Endodermal cell (in vitro differentiated cells): ENCODE results near the gene BLOC1S1. TPM values are rescaled to one million over a fixed set of nuclear protein-coding genes. Genes with fewer than 3 reads are reported as not detected.

Experiments used
- DNase-seq: peaks from one replicate; pipeline ENCODE4 v3.0.0-alpha.2; 2017
- H3K27ac ChIP-seq: 2 replicates; pipeline ENCODE4 v1.5.1; 2013; ENCODE audit warnings: mild to moderate bottlenecking, low read depth, low read length, moderate library complexity
- H3K27me3 ChIP-seq: 2 replicates; pipeline ENCODE4 v1.6.1; 2013; ENCODE audit warnings: mild to moderate bottlenecking, low read length, moderate library complexity; ENCODE audit not compliant: insufficient read depth, control insufficient read depth, poor library complexity, severe bottlenecking
- H3K36me3 ChIP-seq: 2 replicates; pipeline ENCODE4 v1.7.0; 2013; ENCODE audit warnings: mild to moderate bottlenecking, low read length, moderate library complexity; ENCODE audit not compliant: control insufficient read depth, insufficient read depth
- H3K4me1 ChIP-seq: one replicate; pipeline ENCODE4 v1.7.0; 2013; ENCODE audit warnings: low read length; ENCODE audit not compliant: control insufficient read depth, insufficient read depth
- H3K4me3 ChIP-seq: 2 replicates; pipeline ENCODE4 v1.5.1; 2013; ENCODE audit warnings: mild to moderate bottlenecking, low read length, moderate library complexity
- H3K9ac ChIP-seq: 2 replicates; pipeline ENCODE4 v1.6.1; 2013; ENCODE audit warnings: mild to moderate bottlenecking, low read length, moderate library complexity; ENCODE audit not compliant: poor library complexity, severe bottlenecking; ENCODE audit errors: extremely low read depth
- H3K9me3 ChIP-seq: 2 replicates; pipeline ENCODE4 v1.6.1; 2013; ENCODE audit warnings: mild to moderate bottlenecking, low read length, moderate library complexity; ENCODE audit not compliant: control insufficient read depth
- H3K27ac Mint-ChIP-seq: 2 replicates; pipeline ENCODE4 v1.8.0; 2020; ENCODE audit warnings: mixed read lengths
- H3K27me3 Mint-ChIP-seq: 2 replicates; pipeline ENCODE4 v1.8.0; 2021; ENCODE audit warnings: mild to moderate bottlenecking, mixed read lengths; ENCODE audit not compliant: insufficient read depth
- H3K36me3 Mint-ChIP-seq: 2 replicates; pipeline ENCODE4 v1.8.0; 2020; ENCODE audit warnings: low read depth, mixed read lengths
- H3K4me1 Mint-ChIP-seq: 2 replicates; pipeline ENCODE4 v1.8.0; 2020; ENCODE audit warnings: mixed read lengths
- H3K4me3 Mint-ChIP-seq: 2 replicates; pipeline ENCODE4 v1.8.0; 2020; ENCODE audit warnings: mild to moderate bottlenecking, moderate library complexity, mixed read lengths
- H3K9me3 Mint-ChIP-seq: 2 replicates; pipeline ENCODE4 v1.8.0; 2020; ENCODE audit warnings: mild to moderate bottlenecking, mixed read lengths
- CTCF ChIP-seq: fragments of 200-600 bp; sonication (generic); conservative IDR thresholded peaks from 2 replicates; pipeline ENCODE4 v1.5.0; 2021; ENCODE audit warnings: antibody characterized with exemption, mild to moderate bottlenecking
- WGBS, 2 experiments: methylation state at CpG; one replicate each; pipeline versions ENCODE4 v1.1.5 to v1.1.7; 2013; ENCODE audit warnings: missing lambda C conversion rate in 2 of 2, mixed read lengths in 1 of 2; ENCODE audit not compliant: insufficient coverage in 1 of 2, insufficient read length in 1 of 2; 5-methylcytosine and 5-hydroxymethylcytosine counted together
- total RNA-seq, 2 donors: library from RNA; stranded (reverse); fragmentation: NEBNext Ultra II Directional in 1 of 2; extraction: Animal tissue kit (Norgen Biotek cat#: 25700) in 1 of 2; gene quantifications; 2 replicates in 1 of 2; 3 replicates in 1 of 2; pipeline ENCODE4 v1.2.1, GENCODE V29; 2021

The BLOC1S1 gene
- total RNA-seq, 2 donors from 2014 or later, result 95.1 to 102 TPM

GRCh38 chr12:55742719-55743405, 27.0 kb downstream of the BLOC1S1 start, which contains the start of gene GDF11:
Gene GDF11 (plus strand): TSS chr12:55743122. CDS start chr12:55743317, 195 bp downstream.
- H3K9me3 Mint-ChIP-seq, result no peaks in the 10 kb centered on the region
- 1 to 4% methylated on average over 3 to 26 of the region's 53 CpGs for WGBS, 2 experiments
- H3K4me1 ChIP-seq, result peaks cover 5% of the 10 kb centered on the region
- H3K27me3 ChIP-seq, result no peaks in the 10 kb centered on the region
- TF ChIP-seq CTCF, result no peak
- peaks cover 49% of the 10 kb centered on the region for H3K4me1 Mint-ChIP-seq
- peak within 1 kb of the TSS; percentile 94 for H3K27ac ChIP-seq
- H3K9me3 ChIP-seq, result no peaks in the 10 kb centered on the region
- H3K36me3 Mint-ChIP-seq, result peaks cover 8% of the 10 kb centered on the region
- peak; percentile 95 for DNase-seq
- peak within 1 kb of the TSS; percentile 71 for H3K9ac ChIP-seq
- peak within 1 kb of the TSS; percentile 96 for H3K4me3 ChIP-seq
- no peaks in the 10 kb centered on the region for H3K27me3 Mint-ChIP-seq
- peak within 1 kb of the TSS; percentile 92 for H3K4me3 Mint-ChIP-seq
- peaks cover 12% of the 10 kb centered on the region for H3K36me3 ChIP-seq
- H3K27ac Mint-ChIP-seq, result peak within 1 kb of the TSS; percentile 89

GRCh38 chr12:55743406-55744339, 27.8 kb downstream of the BLOC1S1 start:
- Mint-ChIP-seq H3K9me3 (no peaks in the 10 kb centered on the region), H3K4me1 (peaks cover 47% of the 10 kb centered on the region), H3K27ac (peak overlapping the region; percentile 89), H3K36me3 (peaks cover 12% of the 10 kb centered on the region), H3K4me3 (peak overlapping the region; percentile 92), H3K27me3 (no peaks in the 10 kb centered on the region)
- peak overlapping the region; percentile 34 for H3K27ac ChIP-seq
- peaks cover 5% of the 10 kb centered on the region for H3K4me1 ChIP-seq
- peaks cover 20% of the 10 kb centered on the region for H3K36me3 ChIP-seq
- H3K9me3 ChIP-seq, result no peaks in the 10 kb centered on the region
- peak; percentile 20 for TF ChIP-seq CTCF
- peak; percentile 92 for DNase-seq
- no peaks in the 10 kb centered on the region for H3K27me3 ChIP-seq
- H3K9ac ChIP-seq, result peak overlapping the region; percentile 71
- WGBS, 2 experiments, result 0% methylated on average over 47 to 73 of the region's 73 CpGs
- peak overlapping the region; percentile 96 for H3K4me3 ChIP-seq

GRCh38 chr12:55744340-55745030, 28.6 kb downstream of the BLOC1S1 start:
- TF ChIP-seq CTCF, result no peak
- Mint-ChIP-seq H3K36me3 (peaks cover 20% of the 10 kb centered on the region), H3K4me3 (peak overlapping the region; percentile 92), H3K9me3 (no peaks in the 10 kb centered on the region), H3K4me1 (peaks cover 45% of the 10 kb centered on the region), H3K27me3 (no peaks in the 10 kb centered on the region), H3K27ac (peak overlapping the region; percentile 89)
- 2 to 6% methylated on average over 5 to 11 of the region's 11 CpGs for WGBS, 2 experiments
- H3K36me3 ChIP-seq, result peaks cover 28% of the 10 kb centered on the region
- peak overlapping the region; percentile 71 for H3K9ac ChIP-seq
- no peaks in the 10 kb centered on the region for H3K9me3 ChIP-seq
- peaks cover 5% of the 10 kb centered on the region for H3K4me1 ChIP-seq
- peak overlapping the region; percentile 34 for H3K27ac ChIP-seq
- no peaks in the 10 kb centered on the region for H3K27me3 ChIP-seq
- H3K4me3 ChIP-seq, result peak overlapping the region; percentile 96
- peak; percentile 64 for DNase-seq
